CD4-positive, alpha-beta T cell treated with Interleukin-12 subunit alpha and Interleukin-12 subunit beta, for 1 hour (primary cell): ENCODE results near the gene CDS2.

Experiments used
- DNase-seq: peaks from one replicate; pipeline ENCODE4 v3.0.0-alpha.2; 2020

CDS2 gene

DNA sequence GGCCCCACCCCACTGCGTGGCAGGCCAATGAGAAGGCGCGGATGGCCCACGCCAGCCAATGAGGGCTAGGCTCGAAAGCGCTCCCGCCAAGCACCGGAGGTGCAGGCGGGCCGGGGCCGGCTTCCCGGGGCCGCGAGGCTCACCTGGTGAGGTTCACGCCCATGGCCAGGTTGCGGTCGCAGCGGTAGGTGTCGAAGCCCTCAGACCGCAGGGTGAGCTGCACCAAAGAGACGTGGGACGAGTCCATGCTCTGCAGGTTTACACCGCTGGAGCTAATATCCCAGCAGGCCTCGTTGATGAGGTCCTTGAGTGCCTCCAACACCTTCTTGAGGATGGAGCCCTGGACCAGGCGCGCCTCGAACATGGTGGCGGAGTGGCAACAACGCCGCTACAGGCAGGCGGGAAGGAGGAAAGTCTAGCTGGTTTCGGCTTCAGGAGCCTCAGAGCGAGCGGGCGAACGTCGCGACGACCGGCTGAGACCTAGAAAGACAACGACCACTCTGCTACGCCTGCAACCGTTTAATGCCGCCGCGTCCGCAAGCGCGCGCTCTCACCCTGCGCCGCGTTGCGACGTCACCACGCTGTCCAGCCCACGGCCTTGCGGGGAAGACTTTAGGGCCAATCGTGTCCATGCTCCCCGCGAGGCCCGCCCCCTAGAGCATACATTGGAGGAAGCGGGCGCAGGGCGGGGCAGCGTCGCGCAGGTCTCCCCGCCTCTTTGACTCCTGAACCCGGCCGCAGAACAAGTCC is 7.2 kb upstream of the CDS2 start, which contains the start of gene PCNA:
TSS of gene PCNA (minus strand) at position 524 of the 750 bp plus-strand sequence. CDS start at position 364, 160 bp downstream.
- peak; percentile 94 for DNase-seq

DNA sequence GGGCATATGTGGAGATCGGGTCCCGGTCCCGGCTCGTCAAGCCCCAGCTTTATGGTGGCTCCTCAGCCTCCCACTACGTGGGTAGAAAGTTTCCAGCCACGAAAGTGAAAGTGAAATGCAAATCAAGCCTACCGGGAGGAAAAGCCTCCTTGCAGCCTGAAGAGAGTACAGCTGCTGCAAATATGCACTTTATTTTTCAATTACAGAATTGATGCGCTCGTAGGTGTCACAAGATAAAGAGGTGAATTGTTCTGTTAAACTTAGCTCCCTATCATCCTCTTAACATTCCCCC is 6.7 kb upstream of the CDS2 start:
- no peak for DNase-seq

DNA sequence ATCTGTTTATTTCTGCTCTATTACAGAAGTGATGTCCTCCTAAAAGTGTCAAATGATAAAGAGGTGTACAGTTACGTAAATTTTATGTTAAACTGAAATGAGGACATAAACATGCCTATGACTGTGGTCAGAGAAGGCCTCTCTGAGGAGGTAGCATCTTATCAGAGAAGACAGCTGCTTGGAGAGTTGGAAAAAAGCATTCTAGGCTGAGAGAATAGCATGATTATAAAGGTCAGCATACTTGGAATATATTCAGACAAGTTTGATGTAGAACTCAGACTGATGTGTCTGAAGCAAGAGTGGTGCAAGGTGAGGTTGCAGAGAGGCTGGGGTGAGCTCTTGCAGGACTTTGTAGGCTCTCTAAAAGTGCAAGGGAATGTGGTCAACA is 3.9 kb upstream of the CDS2 start:
- no peak for DNase-seq

DNA sequence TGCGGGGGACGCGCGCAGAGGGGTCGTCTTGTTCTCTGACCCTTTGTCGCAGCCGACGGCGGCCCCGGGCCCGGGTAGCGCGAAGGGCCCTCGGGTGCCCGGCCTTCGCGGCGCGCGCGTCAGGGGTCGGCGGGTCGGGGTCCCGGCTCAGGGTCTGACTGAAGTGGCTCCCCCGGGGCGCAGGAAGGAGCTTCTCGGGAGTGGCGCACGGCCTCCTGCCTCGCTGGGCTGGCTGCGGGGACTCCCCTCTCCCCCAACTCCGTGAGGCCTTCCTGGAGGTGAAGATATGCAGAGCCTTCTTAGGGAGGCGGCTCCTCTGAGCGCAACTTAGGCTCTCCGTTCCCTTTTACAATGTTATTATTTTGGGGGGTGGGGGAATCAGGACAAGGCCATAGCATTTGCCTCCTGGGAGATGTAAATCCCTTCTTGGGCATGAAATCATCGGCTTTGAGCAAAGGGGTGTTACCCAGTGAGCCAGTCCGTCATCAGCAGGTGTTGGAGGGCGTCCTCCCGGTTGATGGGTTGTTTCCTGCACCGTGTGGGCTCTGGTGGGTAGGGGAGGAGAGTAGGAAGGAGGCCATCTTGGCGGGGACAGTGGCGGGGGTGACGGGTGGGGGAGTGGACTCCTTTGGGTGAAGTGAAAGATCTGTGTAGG is 523 bp downstream of the CDS2 start:
- DNase-seq = peak; percentile 80

DNA sequence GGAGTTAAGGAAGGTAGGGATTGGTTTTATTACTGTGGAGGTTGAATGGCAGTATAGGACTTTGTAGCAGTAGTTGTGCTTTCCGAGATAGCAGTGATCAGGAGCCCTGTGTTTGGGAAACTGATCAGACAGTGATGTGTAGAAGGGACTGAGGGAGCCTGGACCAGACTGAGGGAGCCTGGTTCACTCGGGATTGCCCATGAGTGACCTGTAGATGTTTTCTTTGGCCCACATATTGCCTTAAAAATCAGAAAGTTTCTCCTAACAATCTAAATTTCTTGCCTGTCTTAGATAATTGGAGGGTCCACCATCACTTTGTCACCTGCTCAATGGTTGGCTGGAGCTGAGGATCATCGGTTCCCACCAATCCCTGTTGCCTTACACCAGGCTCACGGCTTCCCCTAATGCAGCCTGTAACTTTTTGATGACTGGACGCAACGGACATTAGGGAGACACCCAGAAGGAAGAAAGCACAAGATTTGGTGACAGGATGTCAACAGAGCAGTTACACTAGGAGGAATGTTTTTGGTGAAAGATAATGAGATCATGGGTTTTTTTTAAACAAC is 1.1 kb downstream of the CDS2 start:
- DNase-seq = no peak

DNA sequence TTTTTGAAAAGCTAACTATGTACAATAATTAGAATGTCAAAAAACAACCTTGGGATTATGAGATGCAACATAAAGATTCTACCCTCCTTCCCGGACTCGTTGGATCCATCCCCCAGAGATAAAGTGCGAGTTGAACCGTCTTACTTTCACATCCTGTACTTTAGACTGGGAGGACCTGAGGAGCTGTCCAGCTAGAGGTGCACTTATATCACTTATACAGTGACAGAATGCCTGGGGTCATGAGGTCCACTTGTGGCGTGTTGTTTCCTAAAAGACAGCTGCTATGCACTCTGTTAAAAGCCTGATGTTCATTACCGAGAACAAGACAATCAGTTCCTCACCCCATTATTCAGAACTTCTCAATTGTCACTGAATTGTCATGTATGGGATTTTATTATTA is 2.1 kb downstream of the CDS2 start:
- DNase-seq = no peak

DNA sequence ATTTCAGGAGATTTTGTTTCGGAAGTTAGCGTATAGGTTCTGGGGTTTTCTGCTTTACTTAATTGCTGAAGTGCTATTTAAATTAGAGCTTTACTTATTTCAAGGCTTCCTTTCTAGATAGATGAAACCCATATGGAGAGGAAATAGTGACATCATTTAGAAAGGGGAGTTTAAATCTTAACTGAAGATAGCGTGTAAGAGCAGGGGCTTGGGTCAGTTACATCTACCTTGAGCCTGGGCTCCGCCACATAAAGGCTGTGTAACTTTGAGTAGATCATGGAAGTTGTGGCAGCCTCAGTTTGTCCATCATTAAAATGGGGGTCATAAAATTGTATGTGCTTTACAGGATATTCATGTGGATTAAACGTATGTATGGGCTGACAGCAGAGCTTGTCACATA is 4.7 kb downstream of the CDS2 start:
- no peak for DNase-seq

DNA sequence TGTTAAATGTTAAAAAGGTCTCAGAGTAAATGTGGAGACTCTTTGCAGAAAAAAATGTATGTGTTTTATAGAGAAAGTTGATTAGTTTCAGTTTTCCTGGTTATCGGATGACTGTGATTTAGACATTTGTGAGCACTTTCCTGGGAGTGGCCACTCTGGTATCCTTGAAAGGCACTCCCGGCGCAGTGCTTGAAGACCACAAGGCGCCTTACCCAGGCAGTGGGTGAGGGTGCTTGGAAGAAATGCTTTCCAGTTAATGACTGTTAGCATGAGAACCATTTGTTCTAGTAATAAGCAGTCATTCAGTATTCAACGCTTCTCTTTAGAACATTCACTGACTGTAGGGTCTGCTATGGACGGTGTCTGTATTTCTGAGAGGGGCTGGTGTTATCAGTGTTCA is 7.2 kb downstream of the CDS2 start:
- DNase-seq = no peak

DNA sequence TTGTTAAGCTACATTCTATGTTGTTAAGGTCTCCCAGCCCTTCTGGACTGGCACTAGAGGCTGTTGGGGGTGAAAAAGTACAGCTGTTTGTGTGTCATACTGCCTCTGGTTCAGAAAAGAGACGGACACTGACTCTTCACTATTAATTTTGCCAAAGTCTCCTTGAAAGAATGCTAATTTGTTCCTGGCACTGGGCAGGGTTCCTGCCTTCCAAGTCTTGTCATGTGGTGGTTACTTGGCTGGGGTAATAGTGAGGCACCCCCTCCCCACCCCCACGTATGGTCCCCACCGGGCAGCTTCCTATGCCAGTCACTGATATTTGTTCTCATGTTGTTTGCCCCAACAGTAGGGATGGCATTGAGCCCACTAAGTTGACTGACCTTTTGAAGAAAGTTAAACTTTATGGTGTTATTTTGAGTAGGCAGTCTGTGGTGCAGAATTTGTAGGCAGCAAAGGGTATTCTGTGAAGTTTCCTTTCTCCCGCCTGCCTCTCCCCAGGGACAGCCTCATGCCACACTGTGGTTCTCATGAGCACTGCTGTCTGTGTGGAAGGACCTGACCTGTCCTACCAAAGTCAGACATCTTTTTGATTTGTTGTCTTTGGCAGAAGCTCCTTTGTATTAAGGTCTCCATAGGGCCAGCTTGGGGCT is 8.7 kb downstream of the CDS2 start:
- DNase-seq = no peak

DNA sequence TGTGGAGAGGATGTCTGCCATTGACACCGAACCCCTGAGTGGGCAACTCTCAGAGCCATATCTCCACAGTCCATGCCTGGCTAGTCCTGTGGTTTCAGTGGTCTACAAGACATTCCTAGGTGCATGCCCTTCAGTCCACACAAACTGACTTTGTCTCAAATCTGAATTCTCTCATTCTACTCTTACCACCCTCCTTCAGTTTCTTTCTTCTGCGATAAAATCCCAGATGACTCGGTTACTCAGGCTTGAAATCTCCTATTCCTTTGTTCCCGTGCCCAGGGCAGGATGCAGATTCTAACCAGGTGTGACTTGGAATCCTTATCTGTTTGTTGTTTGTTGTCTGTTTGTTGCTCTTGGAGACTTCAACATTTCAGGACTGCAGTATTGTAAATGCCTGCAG is 9.3 kb downstream of the CDS2 start:
- no peak for DNase-seq

DNA sequence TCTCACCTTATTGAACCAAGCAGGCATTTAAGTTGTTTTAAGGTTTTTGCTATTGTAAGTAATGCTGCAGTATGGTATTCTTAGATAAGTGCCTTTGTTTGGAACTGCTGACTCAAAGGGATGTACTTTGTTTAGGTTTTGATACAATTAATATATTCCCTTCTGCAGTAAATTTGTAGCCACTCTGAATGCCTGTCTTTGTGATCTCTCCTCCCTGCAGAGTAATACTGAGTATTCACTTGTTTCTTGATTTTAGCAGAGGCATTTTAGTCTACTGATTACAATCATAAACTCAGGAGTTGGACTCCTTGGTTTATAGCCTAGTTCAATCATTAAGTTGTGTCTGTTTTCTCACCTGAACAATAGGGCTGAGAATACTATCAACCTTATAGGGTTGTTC is 13.4 kb downstream of the CDS2 start:
- DNase-seq = no peak

DNA sequence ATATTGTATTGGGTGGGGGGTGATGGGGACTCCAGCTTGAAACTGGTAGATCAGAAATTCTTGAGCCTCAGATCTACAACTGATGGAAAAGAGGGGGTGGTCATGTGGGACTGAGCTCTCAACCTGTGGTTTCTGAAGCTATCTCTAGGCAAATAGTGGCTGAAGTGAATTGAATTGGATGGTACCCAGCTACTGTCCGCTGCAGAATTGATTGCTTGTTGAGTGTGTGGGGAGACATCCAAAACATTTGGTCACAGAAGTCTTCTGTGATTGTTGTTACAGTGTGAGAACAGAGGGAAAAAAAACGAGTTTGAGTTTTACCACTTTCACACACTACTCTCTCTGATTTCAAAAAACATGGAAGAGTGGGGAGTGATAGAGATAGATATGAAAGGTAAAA is 14.8 kb downstream of the CDS2 start:
- no peak for DNase-seq

DNA sequence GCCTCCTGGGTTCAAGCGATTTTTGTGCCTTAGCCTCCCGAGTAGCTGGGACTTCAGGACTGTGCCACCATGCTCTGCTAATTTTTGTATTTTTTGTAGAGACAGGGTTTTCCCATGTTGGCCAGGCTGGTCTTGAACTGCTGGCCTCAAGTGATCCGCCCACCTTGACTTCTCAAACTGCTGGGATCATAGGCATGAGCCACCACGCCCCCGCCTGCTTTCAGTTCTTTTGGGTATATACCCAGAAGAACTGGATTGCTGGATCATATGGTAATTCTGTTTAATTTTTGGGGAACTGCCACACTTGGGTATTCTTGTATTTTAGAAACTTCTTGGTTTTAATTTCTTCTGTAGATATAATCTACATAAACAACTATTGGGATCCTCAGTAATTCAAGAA is 17.0 kb downstream of the CDS2 start:
- DNase-seq = no peak

DNA sequence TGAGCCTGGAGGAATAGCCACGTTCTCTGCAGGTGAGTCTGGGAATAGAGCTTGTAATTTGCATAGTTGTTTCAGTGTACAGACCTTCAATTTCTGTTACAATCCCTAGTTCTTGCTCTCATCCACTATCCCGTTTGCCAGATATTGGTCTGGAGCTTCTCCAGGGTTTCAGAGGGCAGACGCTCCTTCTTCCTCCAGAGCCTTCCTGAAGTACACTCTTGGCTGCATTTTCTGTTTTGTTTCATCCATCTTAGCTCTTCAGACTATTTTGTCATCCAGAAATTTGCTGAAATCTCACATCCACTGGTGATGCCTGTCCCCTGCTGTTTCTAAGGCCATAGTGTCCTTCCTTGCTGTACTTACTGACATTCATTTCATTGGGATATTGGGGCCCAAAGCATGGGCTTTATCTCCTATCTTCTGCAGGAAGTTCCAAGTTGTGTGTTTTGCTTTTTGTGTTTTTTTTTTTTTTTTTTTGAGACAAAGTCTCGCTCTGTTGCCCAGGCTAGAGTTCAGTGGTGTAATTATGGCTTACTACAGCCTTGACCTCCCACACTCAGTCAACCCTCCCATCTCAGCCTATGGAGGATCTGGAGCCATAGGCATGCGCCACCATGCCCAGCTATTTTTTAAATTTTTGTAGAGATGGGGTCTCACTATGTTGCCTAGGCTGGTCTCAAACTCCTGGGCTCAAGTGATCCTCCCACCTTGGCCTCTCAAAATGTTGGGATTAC is 18.7 kb downstream of the CDS2 start:
- DNase-seq = no peak

DNA sequence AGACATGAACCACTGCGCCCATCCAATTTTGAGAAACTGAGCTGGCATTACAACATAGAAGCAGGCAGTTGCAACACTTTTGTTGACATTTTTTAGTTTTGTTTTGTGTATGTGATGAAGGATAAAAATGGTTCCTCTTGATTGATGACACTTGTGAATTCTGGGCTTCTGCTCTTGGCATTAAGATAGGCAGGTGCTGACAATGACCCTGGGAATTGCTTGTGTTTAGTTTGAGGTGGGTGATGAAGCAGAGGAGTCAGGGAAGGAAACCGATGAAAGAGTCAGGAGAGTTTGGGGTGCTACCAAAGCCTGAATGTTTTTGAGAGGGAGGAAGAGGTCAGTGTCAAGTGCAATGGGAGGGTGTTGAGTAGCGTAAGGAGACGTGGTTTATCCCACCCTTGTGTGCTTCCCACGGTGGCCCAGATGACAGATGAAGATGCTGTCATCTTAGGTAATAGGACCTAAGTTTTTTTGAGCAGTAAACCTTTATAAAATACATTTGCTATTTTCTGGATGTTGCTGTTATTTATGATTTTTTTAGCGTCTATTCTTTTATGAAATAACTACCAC is 19.4 kb downstream of the CDS2 start:
- DNase-seq = no peak

DNA sequence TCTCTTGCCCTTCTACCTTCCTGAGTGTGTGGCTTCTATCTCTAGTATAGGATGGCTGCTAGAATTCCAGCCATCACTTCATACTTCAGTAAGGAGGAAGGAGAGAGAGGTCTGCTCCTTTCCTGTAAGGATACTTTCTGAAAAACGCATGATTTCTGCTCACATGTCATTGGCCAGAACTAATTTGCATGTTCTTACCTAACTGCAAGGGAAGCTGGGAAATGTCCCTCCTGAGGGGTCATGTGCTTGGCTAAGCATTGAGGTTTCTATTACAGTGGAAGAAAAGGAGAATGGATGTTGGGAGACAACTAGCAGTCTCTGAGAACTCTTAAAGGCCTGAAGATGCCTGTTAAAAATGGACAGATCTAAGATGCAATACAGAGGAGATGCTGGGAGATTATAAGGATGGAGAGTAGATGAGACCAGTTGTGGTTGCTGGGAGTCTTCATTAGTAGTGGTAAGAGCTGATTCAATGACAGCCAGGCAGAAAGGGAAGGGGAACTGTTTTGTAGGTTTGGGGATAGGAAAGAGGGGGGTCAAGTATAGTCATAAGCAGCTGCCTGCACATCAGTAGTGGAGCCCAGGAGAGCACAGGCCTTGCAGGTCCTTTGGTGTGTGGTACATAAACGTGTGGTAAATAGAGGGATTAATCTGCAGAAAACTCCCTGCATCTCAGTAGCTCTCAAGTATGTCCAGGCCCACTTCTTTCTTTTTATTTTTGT is 20.2 kb downstream of the CDS2 start:
- DNase-seq = no peak

DNA sequence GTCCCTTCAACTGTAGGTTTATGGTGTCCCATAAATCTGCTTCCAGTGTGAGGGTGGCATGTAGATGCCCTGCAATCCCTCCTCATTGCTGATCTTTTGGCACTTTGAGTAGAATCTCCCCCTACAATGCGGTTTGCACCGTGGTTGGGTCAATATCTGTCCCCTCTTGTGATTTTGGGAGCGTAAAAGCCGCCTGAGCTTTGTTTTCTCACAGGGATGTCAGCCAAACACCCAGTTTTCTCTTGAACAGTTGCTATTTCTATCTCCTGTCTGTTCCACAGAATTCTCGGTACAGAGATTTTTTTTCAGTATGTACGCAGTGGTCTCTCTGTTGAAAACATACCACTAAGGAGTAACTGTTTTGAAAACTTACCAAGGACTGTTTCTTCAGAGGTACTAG is 21.8 kb downstream of the CDS2 start:
- no peak for DNase-seq

DNA sequence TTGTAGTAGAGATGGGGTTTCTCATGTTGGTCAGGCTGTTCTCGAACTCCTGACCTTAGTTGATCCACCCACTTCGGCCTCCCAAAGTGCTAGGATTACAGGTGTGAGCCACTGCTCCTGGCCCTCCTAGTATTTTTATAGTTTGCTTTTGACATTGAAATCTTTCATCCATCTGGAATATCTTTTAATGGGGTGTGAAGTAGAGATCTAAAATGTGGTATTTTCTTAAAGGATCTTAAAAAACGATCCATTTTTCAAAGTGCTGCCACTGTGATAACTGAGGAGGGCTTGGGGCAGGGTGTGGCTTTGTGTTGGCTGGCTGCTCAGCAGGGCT is 23.1 kb downstream of the CDS2 start:
- DNase-seq = no peak

DNA sequence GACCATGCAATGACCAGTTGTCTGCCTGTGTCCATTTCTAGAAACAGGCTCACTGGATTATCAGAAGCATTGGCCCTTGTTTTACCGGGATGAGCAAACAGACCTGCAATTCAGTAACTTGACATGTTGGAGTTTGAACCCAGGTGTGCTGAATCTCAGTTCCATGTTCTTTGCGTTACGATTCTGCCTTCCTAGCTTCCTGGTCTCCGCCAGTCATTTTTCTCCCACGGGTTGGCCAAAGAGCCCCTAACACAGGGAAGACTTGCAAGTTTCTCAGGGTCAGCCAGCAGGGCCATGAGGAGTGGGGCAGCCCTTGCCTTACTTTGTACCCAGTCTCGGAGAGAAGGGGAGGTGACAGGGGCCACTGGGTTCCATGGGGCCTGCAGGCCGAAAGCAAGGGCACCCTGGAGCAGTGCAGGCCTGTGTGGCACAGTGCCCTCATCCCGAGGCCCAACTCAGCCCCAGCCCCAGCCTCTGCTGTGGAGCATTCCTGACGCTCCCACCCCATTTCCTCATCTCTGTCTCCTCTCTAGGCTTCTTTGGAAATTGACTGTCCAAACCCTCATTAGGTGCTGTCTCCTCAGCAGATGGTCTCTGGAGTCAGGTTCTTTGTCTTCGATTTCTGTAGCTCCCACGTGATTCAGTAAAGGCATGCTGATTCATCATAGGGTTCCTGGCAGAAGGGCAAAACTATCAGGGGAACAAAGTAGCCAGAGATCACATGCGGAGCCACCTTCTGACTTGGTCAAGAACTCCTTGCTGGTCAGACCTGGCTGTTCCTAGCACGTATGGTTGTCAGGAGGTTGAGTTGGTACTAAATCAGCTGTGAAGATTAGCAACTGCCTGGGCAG is 23.6 kb downstream of the CDS2 start:
- no peak for DNase-seq

DNA sequence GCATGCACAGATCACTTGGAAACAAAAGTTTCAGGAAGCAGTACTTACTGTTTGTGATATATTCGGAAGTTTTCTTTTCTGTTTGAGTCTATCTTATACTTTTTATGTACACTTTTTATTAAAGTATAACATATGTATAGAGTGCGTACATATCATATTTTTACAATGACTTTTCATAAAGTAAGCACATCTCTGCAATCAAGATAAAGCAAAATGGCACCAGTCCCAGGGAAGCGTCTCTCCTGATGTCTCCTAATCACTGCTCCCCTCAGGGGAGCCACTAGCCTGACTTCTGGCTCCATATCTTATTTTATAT is 26.3 kb downstream of the CDS2 start:
- DNase-seq = no peak

DNA sequence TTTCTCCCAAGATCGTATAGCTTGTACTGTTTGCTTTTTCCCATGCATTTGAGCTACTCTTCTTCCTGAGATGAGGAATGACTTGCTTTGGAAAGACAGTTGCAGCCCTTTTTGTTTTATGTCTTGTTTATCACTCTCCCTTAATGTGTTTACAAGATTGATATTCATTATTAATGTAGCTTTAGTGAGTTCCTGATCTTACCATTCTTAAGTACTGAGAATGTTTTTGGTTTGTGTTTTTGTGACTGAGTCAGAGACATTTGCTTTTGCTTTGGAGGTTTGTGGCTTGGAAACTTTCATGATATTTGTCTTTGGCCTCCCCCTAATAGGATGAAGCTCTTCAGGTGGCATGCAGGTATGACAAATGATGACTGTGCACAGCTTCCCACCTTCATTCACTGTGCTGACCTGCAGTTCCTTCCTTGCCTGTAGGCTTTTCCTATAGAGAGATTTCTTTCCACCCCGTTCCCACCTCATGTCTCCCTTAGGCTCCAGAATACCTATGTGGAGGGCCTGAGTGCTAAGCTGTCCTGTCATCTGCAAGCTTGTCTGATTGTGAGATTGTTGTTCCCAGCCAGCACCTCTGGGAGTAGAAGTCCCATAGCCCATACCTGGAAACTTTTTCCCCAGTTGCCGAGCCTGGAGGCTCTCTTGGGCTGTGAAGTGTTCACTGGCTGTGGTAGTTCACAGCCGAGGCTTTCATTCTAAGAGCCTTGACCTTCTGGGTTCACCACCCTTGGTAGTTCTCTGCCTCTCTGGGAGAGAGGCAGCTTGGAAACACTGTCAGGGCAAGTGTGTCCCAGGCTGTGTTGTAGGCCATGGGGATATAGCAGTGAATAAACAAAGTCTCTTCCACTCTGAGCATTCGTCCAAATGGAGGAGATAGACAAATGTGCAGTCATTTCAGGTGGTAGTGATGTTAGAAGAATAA is 27.1 kb downstream of the CDS2 start:
- no peak for DNase-seq
